Measurements from ENCODE around the gene GPX3.

DNA sequence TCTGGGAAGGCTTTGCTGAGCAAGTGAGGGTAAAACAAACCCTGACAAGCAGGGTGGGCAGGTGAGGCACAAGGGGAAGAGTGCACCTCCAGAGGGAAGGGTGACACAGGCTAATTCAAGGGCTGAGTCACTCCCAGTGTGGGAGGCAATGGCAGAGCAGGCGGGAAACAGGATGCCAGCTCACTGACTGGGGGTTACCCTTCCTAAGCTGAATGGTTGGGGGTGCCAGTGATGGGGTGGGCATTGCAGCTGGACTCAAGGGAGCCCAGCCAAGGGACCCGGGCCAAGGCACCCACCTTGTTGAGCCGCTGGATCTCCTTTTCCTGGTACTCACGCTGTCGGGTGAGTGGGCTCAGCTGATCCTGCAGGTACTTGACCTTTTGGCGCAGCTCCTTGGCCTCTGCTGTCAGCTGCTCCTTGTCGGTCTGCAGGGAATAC, 18.4 kb downstream of the GPX3 start:
- no peak for TF ChIP-seq POLR2A (IDR thresholded peaks at IDR 0.05; ENCODE audit: low read depth, low read length)
- TF ChIP-seq, protein P1, sequence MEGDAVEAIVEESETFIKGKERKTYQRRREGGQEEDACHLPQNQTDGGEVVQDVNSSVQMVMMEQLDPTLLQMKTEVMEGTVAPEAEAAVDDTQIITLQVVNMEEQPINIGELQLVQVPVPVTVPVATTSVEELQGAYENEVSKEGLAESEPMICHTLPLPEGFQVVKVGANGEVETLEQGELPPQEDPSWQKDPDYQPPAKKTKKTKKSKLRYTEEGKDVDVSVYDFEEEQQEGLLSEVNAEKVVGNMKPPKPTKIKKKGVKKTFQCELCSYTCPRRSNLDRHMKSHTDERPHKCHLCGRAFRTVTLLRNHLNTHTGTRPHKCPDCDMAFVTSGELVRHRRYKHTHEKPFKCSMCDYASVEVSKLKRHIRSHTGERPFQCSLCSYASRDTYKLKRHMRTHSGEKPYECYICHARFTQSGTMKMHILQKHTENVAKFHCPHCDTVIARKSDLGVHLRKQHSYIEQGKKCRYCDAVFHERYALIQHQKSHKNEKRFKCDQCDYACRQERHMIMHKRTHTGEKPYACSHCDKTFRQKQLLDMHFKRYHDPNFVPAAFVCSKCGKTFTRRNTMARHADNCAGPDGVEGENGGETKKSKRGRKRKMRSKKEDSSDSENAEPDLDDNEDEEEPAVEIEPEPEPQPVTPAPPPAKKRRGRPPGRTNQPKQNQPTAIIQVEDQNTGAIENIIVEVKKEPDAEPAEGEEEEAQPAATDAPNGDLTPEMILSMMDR (IDR thresholded peaks at IDR 0.05; ENCODE audit: extremely low read depth in 1 of 2, insufficient read depth in 1 of 2, low read depth in 1 of 2, low read length in 2 of 2): no peak
- TF ChIP-seq JUN (IDR thresholded peaks at IDR 0.05; ENCODE audit: borderline replicate concordance, insufficient read depth, insufficient read length, low read depth): peak; percentile 48
- TF ChIP-seq EZH2 (IDR thresholded peaks at IDR 0.05; ENCODE audit: borderline replicate concordance, low read depth, low read length, severe bottlenecking): no peak

All from endothelial cell of umbilical vein (primary cell).